Activated T-cell treated with anti-CD3 and anti-CD28 coated beads, Interleukin-2, amount 50 U/mL, for 72 hours (primary cell): ENCODE results near the gene RBM38. TPM values are rescaled to one million over a fixed set of nuclear protein-coding genes. Genes with fewer than 3 reads are reported as not detected.

ENCODE experiments used
- ATAC-seq, 2 donors: fragments of 150-1000 bp; cut with Tn5 transposase; replicated peaks in 1 of 2; 2 replicates each; pipeline ENCODE4 v1.10.0; 2021; ENCODE audit warnings: moderate library complexity in 2 of 2, mild to moderate bottlenecking in 1 of 2
- DNase-seq, 2 donors: peaks; one replicate each; pipeline ENCODE4 v3.0.0; 2021 to 2022; ENCODE audit warnings: mixed read lengths in 1 of 2
- H3K27ac Mint-ChIP-seq: one replicate; pipeline ENCODE4 v1.8.0; 2022; ENCODE audit warnings: mild to moderate bottlenecking, moderate library complexity, mixed read lengths
- H3K27me3 Mint-ChIP-seq: one replicate; pipeline ENCODE4 v1.8.0; 2022; ENCODE audit warnings: low read depth, mixed read lengths
- H3K36me3 Mint-ChIP-seq, 2 donors: one replicate each; pipeline ENCODE4 v1.8.0; 2022; ENCODE audit warnings: mixed read lengths in 2 of 2, mild to moderate bottlenecking in 1 of 2; ENCODE audit not compliant: insufficient read depth in 2 of 2
- H3K4me1 Mint-ChIP-seq: one replicate; pipeline ENCODE4 v1.8.0; 2022; ENCODE audit warnings: low read depth, mixed read lengths
- H3K4me3 Mint-ChIP-seq, 2 donors: one replicate each; pipeline ENCODE4 v1.8.0; 2022; ENCODE audit warnings: mild to moderate bottlenecking in 2 of 2, mixed read lengths in 2 of 2, moderate library complexity in 2 of 2
- H3K9me3 Mint-ChIP-seq, 2 donors: one replicate each; pipeline ENCODE4 v1.8.0; 2022; ENCODE audit warnings: mixed read lengths in 2 of 2
- total RNA-seq, 2 donors: library from RNA; stranded (reverse); gene quantifications; one replicate each; pipeline ENCODE4 v1.2.3, GENCODE V29; 2022

RBM38 gene
- total RNA-seq, 2 donors from 2014 or later: 61.4 to 79.8 TPM

DNA sequence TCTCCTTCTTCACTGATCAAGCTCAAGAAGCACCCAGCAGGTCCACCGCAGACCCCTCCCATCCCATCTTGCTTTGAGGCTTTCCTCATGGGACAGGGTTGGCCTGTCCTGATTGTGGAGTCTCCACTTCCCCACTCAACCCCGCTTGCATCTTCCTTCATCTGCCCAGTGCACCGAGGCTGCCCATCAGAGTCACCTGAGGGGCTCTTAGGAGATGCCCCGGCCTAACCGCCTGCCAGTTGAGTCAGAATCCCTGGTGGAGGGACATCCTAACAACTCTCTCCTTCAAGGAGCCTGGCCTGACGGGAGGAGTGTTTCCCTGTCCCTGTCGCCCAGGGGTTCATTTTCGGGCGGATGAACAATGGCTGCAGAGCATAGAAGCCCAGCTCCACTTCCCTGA is 46.1 kb downstream of the RBM38 start:
- H3K9me3 Mint-ChIP-seq: no peaks in the 10 kb centered on the region
- no peak overlapping the region for H3K27ac Mint-ChIP-seq

DNA sequence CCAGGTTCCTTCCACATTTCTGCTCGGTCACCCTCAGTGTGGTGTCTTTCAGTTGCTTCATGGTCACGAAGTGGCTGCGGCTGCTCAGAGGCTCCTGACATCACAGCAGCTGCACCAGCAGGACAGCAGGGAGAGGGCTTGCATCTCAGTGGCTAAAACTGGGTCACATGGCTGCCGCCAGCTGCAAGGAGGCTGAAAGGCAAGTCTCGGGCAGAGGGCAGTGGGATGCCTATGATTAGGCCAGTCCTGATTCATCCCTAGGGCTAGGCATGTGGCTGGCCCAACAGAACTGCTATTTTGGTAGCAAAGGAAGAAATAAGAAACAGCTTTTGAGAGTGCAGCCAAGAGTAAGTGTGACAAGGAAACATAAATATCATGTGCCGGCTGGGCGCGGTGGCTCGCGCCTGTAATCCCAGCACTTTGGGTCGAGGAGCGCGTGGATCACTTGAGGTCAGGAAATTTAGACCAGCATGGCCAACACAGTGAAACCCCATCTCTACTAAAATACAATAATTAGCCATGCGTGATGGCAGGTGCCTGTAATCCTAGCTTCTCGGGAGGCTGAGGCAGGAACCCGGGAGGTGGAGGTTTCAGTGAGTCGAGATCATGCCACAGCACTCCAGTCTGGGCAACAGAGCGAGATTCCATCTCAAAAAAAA is 46.6 kb downstream of the RBM38 start:
- Mint-ChIP-seq H3K4me3 (no peak overlapping the region), H3K27me3 (no peaks in the 10 kb centered on the region), H3K27ac (no peak overlapping the region), H3K36me3 (no peaks in the 10 kb centered on the region), H3K9me3 (no peaks in the 10 kb centered on the region), H3K4me1 (peaks cover 35% of the 10 kb centered on the region)
- no peak for DNase-seq
- ATAC-seq: no peak

More for the DNA sequence above, 46.1 kb downstream of the RBM38 start:
- no peak for DNase-seq
- H3K4me1 Mint-ChIP-seq: peaks cover 41% of the 10 kb centered on the region
- no peaks in the 10 kb centered on the region for H3K36me3 Mint-ChIP-seq
- no peaks in the 10 kb centered on the region for H3K27me3 Mint-ChIP-seq
- ATAC-seq: no peak
- H3K4me3 Mint-ChIP-seq: no peak overlapping the region

DNA sequence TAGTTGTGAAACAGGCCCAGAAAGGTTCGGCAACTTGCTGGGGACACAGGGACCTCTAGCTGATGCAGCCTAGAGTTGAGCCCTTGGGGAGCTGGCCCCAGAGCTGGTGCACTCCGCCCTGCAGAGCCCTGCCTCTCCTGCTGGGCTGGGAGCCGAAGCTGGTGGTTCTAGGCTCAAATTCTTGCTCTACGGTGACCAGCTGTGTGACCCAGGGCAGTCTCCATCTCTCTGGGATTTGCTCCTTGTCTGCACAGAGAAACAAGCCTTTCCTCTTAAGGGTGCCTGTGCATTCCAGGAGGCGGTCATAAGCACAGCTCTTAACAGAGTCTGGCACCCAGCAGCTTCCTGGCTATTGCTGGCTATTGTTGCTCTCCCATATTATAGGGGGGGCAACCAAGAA is 47.4 kb downstream of the RBM38 start:
- H3K27me3 Mint-ChIP-seq: no peaks in the 10 kb centered on the region
- H3K9me3 Mint-ChIP-seq: no peaks in the 10 kb centered on the region
- no peak overlapping the region for H3K4me3 Mint-ChIP-seq
- ATAC-seq (no peak), DNase-seq (no peak)
- peaks cover 28% of the 10 kb centered on the region for H3K4me1 Mint-ChIP-seq
- no peaks in the 10 kb centered on the region for H3K36me3 Mint-ChIP-seq
- H3K27ac Mint-ChIP-seq: no peak overlapping the region

DNA sequence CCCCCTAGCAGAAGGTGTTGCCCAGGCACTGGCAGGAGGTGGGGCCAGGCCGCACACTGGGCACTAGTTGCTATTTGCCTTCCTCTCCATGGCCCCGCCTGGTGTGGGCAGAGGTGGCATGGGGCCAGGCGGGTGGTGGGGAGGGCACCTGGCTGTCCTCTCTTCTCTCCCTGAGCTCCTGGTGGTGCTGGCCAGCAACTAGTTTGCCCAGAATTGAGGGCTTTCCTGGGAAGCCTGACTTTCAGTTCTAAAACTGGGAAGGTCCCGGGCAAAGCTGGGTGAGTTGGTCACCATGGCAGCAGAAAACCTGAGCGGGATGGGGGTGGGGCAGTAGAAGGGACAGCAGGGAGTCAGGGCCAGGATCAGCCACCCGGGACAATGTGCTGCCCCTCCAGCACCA is 48.2 kb downstream of the RBM38 start:
- Mint-ChIP-seq H3K9me3 (no peaks in the 10 kb centered on the region), H3K36me3 (no peaks in the 10 kb centered on the region), H3K27ac (no peak overlapping the region)

DNA sequence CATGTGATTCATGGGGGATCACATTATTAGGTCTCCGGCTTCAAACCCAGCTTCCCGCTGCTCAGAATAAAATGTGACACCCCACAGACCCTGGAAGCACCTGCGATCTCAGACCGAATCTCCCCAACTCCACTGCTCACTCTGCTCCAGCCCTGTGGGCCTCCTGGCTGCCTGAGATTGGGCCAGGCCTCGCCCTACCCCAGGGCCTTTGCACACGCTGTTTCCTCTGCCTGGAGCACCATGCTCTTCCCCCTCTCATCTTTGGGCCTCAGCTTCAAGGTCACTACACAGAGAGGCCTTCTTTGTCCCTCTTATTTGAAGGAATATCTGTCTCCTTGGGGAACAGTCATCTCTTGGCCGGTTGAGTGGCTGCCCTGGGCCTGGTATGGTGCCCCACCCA is 48.8 kb downstream of the RBM38 start:
- DNase-seq (no peak), ATAC-seq (no peak)
- Mint-ChIP-seq H3K27me3 (no peaks in the 10 kb centered on the region), H3K4me3 (no peak overlapping the region), H3K36me3 (no peaks in the 10 kb centered on the region), H3K9me3 (no peaks in the 10 kb centered on the region), H3K27ac (no peak overlapping the region), H3K4me1 (peaks cover 13% of the 10 kb centered on the region)

More for the DNA sequence above, 48.2 kb downstream of the RBM38 start:
- ATAC-seq: no peak
- DNase-seq: no peak
- Mint-ChIP-seq H3K27me3 (no peaks in the 10 kb centered on the region), H3K4me3 (no peak overlapping the region), H3K4me1 (peaks cover 19% of the 10 kb centered on the region)

DNA sequence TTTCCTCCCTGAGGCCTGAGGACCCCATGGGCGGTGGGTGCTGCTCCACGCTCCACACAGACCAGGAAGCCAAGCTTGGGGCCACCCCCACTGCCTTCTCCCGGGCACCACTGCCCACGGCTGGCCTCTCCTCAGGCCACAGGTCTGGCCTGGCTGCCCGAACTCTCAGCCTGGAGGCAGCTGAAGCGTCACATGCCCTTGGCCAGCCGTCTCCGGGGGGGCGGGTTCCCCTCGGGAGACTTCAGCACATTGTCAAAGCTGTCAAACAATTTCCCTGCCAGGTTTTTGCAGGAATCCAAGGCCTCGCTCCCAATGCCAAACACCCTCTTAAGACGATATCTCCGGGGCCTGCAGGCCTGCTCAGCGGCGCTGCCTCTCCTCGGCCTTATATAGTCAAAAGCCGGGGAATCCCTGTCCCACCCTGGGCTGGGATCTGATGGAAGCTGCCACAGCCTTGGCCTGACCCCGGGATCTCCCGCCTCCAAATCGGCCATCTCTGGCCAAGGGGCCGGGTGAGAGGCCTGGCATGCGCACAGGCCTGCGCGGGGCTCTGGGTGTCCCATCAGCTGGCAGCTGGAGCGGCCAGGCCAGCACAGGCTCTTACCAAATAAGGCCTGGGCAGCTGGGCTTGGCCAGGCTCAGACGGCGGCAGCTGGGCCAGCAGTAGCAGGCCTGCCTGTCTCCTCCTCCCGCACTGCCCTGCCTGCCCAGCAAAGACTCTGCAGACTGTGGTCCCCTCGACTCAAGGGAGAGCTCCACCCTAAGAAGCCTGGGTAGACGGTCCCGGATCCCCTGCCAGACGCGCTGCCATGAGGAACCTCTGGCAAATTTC is 49.7 kb downstream of the RBM38 start:
- Mint-ChIP-seq H3K4me3 (no peak overlapping the region), H3K36me3 (no peaks in the 10 kb centered on the region), H3K27ac (no peak overlapping the region), H3K9me3 (no peaks in the 10 kb centered on the region), H3K27me3 (no peaks in the 10 kb centered on the region), H3K4me1 (peaks cover 5% of the 10 kb centered on the region)
- ATAC-seq (no peak), DNase-seq (no peak)

DNA sequence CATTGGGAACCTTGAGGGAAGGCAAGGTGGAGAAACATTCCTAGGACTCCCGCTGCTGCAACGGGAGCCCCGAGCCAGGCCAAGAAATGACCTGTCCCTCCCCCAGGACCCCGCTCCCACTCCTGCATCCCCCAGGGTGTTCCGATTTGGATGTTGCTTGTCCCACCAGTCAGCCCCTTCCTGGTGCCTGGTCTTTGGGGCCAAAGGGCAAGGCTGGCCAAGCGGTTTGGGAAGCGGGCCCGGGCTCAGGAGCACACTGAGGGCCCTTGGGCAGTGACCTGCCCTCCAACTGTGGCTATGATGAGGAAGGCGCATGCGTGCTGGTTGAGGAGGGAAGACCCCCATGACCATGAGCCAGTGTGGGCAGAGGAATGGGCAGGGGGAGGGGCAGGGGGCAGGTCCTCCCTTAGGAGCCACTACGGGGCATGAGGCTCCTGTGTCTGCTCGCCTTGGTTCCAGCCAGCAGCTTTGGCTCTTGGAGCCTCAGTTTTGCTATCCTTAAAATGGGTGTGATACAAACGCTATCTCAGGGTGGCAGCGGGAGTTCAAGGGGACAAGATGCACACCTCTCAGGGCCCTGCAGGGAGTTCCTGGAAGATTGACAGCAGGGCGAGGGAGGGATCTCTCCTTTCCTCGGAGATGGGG is 50.4 kb downstream of the RBM38 start:
- peaks cover 5% of the 10 kb centered on the region for H3K4me1 Mint-ChIP-seq
- no peak overlapping the region for H3K4me3 Mint-ChIP-seq
- no peaks in the 10 kb centered on the region for H3K9me3 Mint-ChIP-seq
- H3K27ac Mint-ChIP-seq: no peak overlapping the region
- no peaks in the 10 kb centered on the region for H3K36me3 Mint-ChIP-seq
- ATAC-seq: no peak
- DNase-seq: no peak
- no peaks in the 10 kb centered on the region for H3K27me3 Mint-ChIP-seq

DNA sequence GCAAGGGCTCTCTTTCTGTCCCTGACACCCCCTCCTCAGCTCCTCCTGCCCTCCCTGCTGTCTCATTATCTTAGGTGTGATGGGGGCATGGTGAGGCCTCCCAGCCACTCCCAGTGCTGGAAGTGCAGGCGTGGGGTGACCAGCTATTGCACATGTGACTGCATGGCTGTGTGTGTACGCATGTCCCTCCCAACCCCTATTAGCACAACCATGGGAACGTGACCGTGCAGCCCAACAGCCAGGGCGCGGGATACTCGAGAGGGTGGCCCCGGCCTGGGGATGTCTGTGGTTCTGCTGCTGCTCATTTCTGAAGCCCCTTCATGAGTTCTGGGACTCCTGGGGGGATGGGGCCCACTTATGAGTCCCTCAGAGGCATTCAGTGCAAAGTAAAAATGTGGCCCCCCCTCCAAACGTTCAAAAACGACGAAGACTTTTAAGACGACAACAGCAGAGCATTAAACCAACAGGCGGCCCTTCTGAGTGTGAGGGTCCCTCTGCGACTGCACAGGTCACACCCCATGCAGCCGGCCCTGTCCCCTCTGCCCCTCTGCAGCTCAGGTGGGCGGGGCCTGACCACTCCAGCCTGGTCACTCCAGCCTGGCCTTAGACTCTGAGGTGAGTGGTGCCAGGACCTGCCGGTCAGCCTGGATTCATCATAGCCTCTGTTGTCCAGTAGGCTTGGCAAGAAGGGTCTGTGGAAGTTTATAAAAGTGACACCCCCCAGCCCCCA is 51.1 kb downstream of the RBM38 start:
- Mint-ChIP-seq H3K4me1 (peaks cover 5% of the 10 kb centered on the region), H3K27me3 (no peaks in the 10 kb centered on the region)

DNA sequence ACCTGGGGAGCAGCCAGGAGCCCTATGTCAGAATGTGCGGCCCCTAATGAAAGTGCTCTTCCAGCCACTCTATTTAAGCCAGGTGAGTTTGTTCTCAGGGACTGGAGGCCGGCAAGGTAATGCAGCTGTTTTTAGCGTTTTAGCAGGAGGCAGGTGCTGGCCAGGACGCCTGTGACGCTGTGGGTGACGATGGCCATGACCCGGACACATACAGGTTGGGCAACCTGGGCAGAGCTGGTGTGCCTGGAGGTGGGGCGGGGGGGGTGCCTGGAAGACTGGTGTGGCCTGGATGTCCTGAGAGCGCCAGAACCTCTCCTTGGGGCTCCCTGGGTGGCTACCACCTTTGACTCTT is 51.7 kb downstream of the RBM38 start:
- Mint-ChIP-seq H3K27me3 (no peaks in the 10 kb centered on the region), H3K4me1 (peaks cover 5% of the 10 kb centered on the region), H3K36me3 (no peaks in the 10 kb centered on the region), H3K9me3 (no peaks in the 10 kb centered on the region), H3K4me3 (no peak overlapping the region), H3K27ac (no peak overlapping the region)
- ATAC-seq (no peak), DNase-seq (no peak)

More for the DNA sequence above, 51.1 kb downstream of the RBM38 start:
- Mint-ChIP-seq H3K27ac (no peak overlapping the region), H3K9me3 (no peaks in the 10 kb centered on the region), H3K36me3 (no peaks in the 10 kb centered on the region), H3K4me3 (no peak overlapping the region)
- DNase-seq (no peak), ATAC-seq (no peak)

DNA sequence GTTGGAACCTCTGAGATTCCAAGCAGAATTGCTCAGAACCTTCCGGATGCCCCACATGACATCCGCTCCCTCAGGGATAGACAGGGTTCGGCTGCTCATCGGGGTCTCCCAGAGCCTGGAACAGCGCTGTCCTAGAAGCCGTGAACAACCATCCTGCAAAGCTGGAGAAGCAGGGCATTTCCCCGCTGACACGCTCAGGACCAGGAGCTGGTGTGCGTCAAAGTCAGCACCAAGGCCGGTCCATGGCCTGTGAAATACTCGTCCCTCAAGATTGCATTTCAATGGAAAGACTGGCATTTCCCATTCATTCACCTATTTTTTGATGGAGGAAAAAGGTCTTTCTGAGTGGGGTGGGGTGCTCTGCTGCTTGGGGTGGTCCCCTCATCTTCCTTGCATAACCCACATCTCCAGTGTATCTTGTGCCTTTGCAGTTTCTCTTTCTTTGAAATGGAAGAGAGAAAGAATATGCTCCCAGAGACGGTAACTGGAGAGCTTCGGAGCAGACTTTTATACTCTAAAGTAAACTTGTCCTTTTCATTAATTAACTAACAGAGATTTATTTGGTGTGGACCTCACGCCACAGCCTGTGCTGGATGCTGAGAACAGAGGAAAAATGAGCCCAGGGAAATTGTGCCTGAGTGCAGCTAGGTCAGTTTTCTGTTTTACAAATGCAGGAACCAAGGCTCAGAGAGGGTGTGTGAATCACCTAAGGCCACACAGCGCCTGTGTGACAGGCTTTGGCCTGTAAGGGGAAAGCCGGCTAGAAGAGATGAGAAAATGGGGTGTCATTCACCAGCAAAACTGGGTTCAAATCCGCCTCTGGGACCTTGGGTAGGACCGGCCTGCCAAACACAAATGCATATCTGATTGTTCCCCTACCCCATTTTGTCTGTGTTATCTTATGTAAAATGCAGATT is 52.4 kb downstream of the RBM38 start:
- Mint-ChIP-seq H3K9me3 (no peaks in the 10 kb centered on the region), H3K27ac (no peak overlapping the region), H3K36me3 (no peaks in the 10 kb centered on the region), H3K4me3 (no peak overlapping the region), H3K27me3 (no peaks in the 10 kb centered on the region), H3K4me1 (peaks cover 5% of the 10 kb centered on the region)
- ATAC-seq (no peak), DNase-seq (no peak)

DNA sequence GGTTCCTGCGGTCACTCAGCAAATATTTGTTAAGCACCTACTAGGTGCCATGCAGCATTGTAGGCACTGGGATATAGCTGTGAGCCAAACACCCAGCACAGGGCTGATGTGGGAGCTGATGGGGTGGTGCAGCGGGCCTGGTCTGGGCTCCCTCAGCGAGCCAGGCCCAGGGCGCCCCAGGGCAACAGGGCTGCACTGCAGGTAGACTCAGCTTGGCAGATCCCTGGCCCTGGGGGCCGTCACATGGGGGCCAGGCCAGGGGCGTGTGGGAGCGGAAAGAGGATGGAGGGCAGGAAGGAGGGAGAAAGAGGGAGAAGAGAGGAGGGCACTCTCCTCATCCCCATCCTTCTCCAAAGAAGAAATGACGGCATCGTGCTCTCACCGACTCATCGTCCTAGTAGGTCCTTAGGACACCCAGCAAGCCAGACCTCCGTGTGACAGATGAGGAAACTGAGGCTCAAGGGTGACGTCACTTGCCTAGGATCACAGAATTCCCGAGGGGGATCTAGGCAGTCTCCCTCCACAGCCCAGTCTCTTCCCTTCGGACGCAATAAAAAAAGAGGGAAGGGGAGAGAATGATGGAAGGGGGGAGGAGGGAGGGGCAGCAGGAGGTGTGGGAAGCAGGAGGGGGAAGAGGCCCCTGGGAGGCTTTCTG is 53.3 kb downstream of the RBM38 start:
- Mint-ChIP-seq H3K27me3 (no peaks in the 10 kb centered on the region), H3K4me3 (no peak overlapping the region)
- no peak for ATAC-seq

DNA sequence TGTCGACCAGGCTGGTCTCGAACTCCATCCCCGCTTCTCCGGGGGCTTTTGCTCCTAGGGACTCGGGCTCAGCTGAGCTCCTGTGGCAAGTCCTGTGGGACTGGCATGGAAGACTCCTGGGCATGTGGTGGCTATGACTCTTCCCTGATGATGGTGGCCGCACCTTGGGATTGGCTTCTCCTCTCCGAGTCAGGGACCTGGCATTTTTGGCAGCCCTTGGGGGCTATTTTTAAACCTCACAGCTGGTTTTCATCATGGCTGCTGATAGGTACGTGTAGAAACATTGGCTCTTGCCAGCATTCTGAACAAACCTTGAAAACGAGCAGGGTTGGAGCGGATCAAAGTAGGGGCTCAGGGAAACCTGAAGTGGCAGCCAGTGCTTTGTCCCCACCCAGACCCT is 54.1 kb downstream of the RBM38 start:
- ATAC-seq: no peak

More for the DNA sequence above, 53.3 kb downstream of the RBM38 start:
- H3K4me1 Mint-ChIP-seq: peaks cover 5% of the 10 kb centered on the region
- DNase-seq: no peak
- no peak overlapping the region for H3K27ac Mint-ChIP-seq
- H3K36me3 Mint-ChIP-seq: no peaks in the 10 kb centered on the region
- H3K9me3 Mint-ChIP-seq: no peaks in the 10 kb centered on the region

More for the DNA sequence above, 54.1 kb downstream of the RBM38 start:
- Mint-ChIP-seq H3K36me3 (no peaks in the 10 kb centered on the region), H3K4me1 (peaks cover 8% of the 10 kb centered on the region), H3K27ac (no peak overlapping the region), H3K9me3 (no peaks in the 10 kb centered on the region), H3K27me3 (no peaks in the 10 kb centered on the region), H3K4me3 (no peak overlapping the region)
- DNase-seq: no peak
